Tibial nerve (tissue), 3 donors: ENCODE results near the gene SUFU.

ENCODE experiments used
- CTCF ChIP-seq, 5 experiments: fragments of 200-600 bp in 3 of 5; fragments of 450-650 bp in 2 of 5; sonication (generic) in 3 of 5; IDR thresholded peaks; one replicate each; pipeline ENCODE4 v1.5.1; 2016 to 2019; ENCODE audit warnings: antibody characterized with exemption in 5 of 5, mild to moderate bottlenecking in 3 of 5, moderate library complexity in 2 of 5
- POLR2A ChIP-seq, 2 donors: fragments of 450-650 bp; IDR thresholded peaks; one replicate each; pipeline ENCODE4 v1.6.1; 2017; ENCODE audit warnings: antibody characterized with exemption in 2 of 2, mild to moderate bottlenecking in 2 of 2, moderate library complexity in 2 of 2

- TF ChIP-seq CTCF (IDR thresholded peaks at IDR 0.05): no peak
- TF ChIP-seq POLR2A (IDR thresholded peaks at IDR 0.05): no peak
Measured at GRCh38 chr10:102504976-102505300, 1.2 kb downstream of the SUFU start.
